OCI-LY3 (cell line): ENCODE results near the gene ATP1A3.

Experiments used
- H2AFZ ChIP-seq: fragments of 200-600, 300-600 bp; shearing (Covaris generic); 2 replicates; pipeline ENCODE4 v1.6.0; 2014; ENCODE audit warnings: antibody characterized with exemption, low read depth, low read length
- H3K27ac ChIP-seq: fragments of 200-600, 300-600 bp; sonication (generic); 2 replicates; pipeline ENCODE4 v1.5.1; 2014; ENCODE audit warnings: mild to moderate bottlenecking, low read length, moderate library complexity, mixed read lengths
- H3K27me3 ChIP-seq: fragments of 200-600, 300-600 bp; sonication (generic); 2 replicates; pipeline ENCODE4 v1.6.1; 2014; ENCODE audit warnings: low read depth, low read length, mixed read lengths
- H3K36me3 ChIP-seq: fragments of 200-600, 300-600 bp; sonication (generic); replicated peaks from 2 replicates; pipeline ENCODE3; 2014; ENCODE audit warnings: low read depth, low read length, mixed read lengths
- H3K4me1 ChIP-seq: fragments of 300-600, 200-600 bp; sonication (generic); 2 replicates; pipeline ENCODE4 v1.6.1; 2014; ENCODE audit warnings: low read length, mixed read lengths
- H3K4me2 ChIP-seq: fragments of 200-600, 300-600 bp; sonication (generic); 2 replicates; pipeline ENCODE4 v1.6.1; 2014; ENCODE audit warnings: low read length, mixed read lengths
- H3K4me3 ChIP-seq: fragments of 300-600, 200-600 bp; sonication (generic); 2 replicates; pipeline ENCODE4 v1.5.1; 2014; ENCODE audit warnings: antibody characterized with exemption, mild to moderate bottlenecking, low read length, moderate library complexity
- H3K79me2 ChIP-seq: fragments of 300-600, 200-600 bp; shearing (Covaris generic); 2 replicates; pipeline ENCODE4 v1.6.1; 2014; ENCODE audit warnings: mild to moderate bottlenecking, low read length, mixed read lengths
- H3K9ac ChIP-seq: fragments of 300-600, 200-600 bp; shearing (Covaris generic); 2 replicates; pipeline ENCODE4 v1.6.0; 2014; ENCODE audit warnings: mild to moderate bottlenecking, low read length, moderate library complexity
- H3K9me3 ChIP-seq: fragments of 200-600, 300-600 bp; shearing (Covaris generic); 2 replicates; pipeline ENCODE4 v1.6.1; 2014; ENCODE audit warnings: low read length, mixed read lengths; ENCODE audit not compliant: insufficient read depth
- H4K20me1 ChIP-seq: fragments of 200-600, 300-600 bp; sonication (generic); 2 replicates; pipeline ENCODE4 v1.6.1; 2016; ENCODE audit warnings: low read length, mixed read lengths; ENCODE audit not compliant: insufficient read depth
- EZH2phosphoT487 ChIP-seq: fragments of 200-600 bp; shearing (Covaris generic); IDR thresholded peaks from 2 replicates; pipeline ENCODE4 v1.6.1; 2018; ENCODE audit warnings: antibody characterized with exemption, mixed run types, low read depth
- TF ChIP-seq, protein P1 (sequence below): fragments of 200-600, 300-600 bp; sonication (generic); IDR thresholded peaks from 2 replicates; pipeline ENCODE4 v1.5.1; 2014; ENCODE audit warnings: antibody characterized with exemption, low read length, low read depth

Gene ATP1A3

DNA sequence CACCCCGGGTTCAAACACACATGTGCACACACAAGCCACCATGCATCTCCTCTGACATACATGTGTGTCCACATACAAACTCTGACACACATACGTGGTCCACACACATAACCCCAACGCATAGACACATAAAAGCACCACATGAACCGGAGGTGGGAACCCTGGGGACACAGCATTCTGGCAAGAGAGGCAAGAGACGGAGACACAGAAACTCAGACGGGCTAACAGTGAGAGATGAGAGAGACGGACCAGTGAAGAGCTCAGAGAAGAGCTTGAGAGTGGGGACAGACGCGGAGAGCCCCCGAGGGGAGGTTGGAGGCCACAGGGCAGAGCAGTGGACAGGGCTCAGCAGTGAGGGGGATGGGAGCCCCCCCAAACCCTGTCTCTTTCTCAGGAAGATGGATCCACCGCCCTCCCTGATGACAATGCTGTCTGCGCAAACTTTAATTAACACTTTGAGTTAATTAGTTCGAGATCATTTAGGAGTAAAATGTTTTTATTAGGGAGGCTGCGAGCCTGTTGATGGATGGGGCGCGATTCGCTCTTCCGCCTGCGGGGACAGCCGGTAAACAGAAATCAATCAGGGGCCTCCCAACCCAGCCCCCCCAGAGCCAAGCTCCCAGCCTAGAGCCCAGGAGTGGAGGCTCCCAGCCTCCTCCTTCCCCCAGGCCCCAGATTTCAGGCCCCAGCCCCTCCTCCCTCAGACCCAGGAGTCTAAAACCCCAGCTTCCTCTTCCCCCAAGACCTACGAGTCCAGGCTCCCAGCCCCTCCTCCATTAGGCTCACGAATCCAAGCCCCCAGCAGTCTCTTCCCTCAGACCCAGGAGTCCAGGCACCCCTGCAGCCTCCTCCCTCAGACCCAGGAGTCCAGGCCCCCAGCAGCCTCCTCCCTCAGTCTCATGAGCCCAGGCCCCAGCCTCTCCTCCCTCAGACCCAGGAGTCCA is 56.2 kb downstream of the ATP1A3 start:
- H3K79me2 ChIP-seq = no peaks in the 10 kb centered on the region
- H3K4me1 ChIP-seq = peaks cover 36% of the 10 kb centered on the region
- no peak for TF ChIP-seq EZH2phosphoT487
- TF ChIP-seq, protein P1, sequence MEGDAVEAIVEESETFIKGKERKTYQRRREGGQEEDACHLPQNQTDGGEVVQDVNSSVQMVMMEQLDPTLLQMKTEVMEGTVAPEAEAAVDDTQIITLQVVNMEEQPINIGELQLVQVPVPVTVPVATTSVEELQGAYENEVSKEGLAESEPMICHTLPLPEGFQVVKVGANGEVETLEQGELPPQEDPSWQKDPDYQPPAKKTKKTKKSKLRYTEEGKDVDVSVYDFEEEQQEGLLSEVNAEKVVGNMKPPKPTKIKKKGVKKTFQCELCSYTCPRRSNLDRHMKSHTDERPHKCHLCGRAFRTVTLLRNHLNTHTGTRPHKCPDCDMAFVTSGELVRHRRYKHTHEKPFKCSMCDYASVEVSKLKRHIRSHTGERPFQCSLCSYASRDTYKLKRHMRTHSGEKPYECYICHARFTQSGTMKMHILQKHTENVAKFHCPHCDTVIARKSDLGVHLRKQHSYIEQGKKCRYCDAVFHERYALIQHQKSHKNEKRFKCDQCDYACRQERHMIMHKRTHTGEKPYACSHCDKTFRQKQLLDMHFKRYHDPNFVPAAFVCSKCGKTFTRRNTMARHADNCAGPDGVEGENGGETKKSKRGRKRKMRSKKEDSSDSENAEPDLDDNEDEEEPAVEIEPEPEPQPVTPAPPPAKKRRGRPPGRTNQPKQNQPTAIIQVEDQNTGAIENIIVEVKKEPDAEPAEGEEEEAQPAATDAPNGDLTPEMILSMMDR = no peak
- peaks cover 32% of the 10 kb centered on the region for H3K27me3 ChIP-seq
- no peak overlapping the region for H3K27ac ChIP-seq
- H2AFZ ChIP-seq = no peak overlapping the region
- no peak overlapping the region for H3K9ac ChIP-seq
- H4K20me1 ChIP-seq = no peaks in the 10 kb centered on the region
- H3K9me3 ChIP-seq = no peaks in the 10 kb centered on the region
- peak overlapping the region; percentile 39 for H3K4me2 ChIP-seq
- no peaks in the 10 kb centered on the region for H3K36me3 ChIP-seq
- no peak overlapping the region for H3K4me3 ChIP-seq

DNA sequence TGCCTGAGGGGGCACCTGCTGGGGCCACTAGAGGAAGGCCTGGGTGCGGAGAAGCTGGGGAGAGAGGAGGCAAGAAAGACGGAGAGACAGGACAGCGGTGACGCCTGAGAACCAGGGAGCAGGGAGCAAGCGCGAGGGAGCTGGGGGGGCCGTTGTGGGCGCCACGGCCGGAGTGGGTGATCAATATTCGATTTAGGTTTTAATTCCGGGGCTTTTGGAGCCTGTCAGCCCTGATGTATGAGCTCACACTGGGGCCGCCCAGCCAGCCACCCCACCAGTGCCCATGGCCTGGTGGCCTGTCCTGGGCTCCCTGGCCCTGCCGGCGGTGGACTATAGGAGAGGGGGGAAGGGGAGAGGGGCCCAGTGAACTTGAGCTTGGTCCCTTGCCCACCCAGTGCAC is 57.1 kb downstream of the ATP1A3 start:
- no peak overlapping the region for H3K27ac ChIP-seq
- H3K36me3 ChIP-seq = no peaks in the 10 kb centered on the region
- no peak for TF ChIP-seq EZH2phosphoT487
- TF ChIP-seq, protein P1 = no peak
- no peak overlapping the region for H3K4me3 ChIP-seq
- H3K27me3 ChIP-seq = peaks cover 32% of the 10 kb centered on the region
- H3K4me2 ChIP-seq = no peak overlapping the region
- no peak overlapping the region for H2AFZ ChIP-seq
- no peaks in the 10 kb centered on the region for H4K20me1 ChIP-seq
- H3K4me1 ChIP-seq = peaks cover 45% of the 10 kb centered on the region
- H3K9ac ChIP-seq = no peak overlapping the region
- H3K9me3 ChIP-seq = no peaks in the 10 kb centered on the region
- no peaks in the 10 kb centered on the region for H3K79me2 ChIP-seq

DNA sequence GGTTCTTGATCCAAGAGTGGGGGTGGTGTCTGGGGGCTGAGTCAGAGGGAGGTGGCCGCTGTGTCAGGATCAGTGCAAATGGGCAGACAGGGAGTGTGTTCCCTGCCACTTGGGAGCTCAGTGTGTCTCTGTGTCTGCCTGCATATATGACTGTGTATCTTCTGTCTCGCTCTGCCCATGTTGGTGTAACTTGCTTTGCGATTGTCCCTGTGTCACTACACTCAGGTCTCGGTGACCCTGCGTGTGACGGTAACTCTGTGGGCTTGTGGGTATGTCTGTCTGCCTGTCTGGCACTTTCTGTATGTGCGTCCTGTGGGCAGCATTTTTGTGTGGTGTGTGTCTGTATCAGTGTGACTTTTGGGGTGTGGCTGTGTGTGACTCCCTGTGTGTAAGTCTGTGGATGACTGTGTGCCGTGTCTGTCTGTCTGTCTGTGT is 57.6 kb downstream of the ATP1A3 start:
- Histone ChIP-seq H3K27me3 (peaks cover 29% of the 10 kb centered on the region), H3K4me1 (peaks cover 49% of the 10 kb centered on the region), H3K4me3 (no peak overlapping the region), H2AFZ (no peak overlapping the region), H4K20me1 (no peaks in the 10 kb centered on the region), H3K4me2 (no peak overlapping the region), H3K9ac (no peak overlapping the region), H3K9me3 (no peaks in the 10 kb centered on the region), H3K27ac (no peak overlapping the region), H3K79me2 (no peaks in the 10 kb centered on the region), H3K36me3 (no peaks in the 10 kb centered on the region)
- TF ChIP-seq, protein P1 = no peak
- TF ChIP-seq EZH2phosphoT487 = no peak

DNA sequence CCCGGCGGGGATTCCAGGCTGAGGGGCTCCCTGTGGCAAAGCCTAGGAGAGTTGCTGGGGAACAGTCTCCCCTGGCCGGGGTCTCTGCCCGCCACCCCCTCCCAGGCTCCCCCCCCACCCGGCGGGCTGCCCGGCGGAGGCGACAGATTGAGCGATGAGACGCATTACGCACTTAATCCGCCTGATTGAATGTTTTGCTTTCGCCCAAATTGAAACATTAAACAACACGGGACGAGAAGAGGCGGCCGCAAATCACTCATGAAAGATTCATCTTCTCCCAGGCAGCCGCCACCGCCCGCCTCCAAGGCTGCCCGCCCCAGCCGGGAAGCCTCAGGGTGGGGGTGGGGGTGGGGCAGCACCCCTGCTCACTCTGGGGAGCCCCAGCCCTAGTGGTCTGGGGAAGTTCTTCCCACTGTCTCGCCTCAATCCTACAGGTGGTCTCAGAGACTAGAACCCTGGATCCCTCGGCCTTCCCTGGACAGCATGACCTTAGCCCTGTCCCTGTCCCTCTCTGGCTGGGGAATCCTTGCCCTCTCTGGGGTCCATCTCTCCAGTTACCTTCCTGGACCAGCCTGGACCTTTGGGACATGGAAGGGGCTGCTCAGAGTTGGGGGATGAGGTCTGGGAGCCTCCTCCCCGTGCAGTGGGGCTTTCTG is 58.1 kb downstream of the ATP1A3 start:
- Histone ChIP-seq H3K27ac (no peak overlapping the region), H3K4me1 (peaks cover 49% of the 10 kb centered on the region), H3K9ac (no peak overlapping the region), H3K4me3 (no peak overlapping the region), H2AFZ (no peak overlapping the region), H3K79me2 (no peaks in the 10 kb centered on the region), H4K20me1 (no peaks in the 10 kb centered on the region), H3K9me3 (no peaks in the 10 kb centered on the region), H3K27me3 (peaks cover 34% of the 10 kb centered on the region), H3K36me3 (no peaks in the 10 kb centered on the region), H3K4me2 (no peak overlapping the region)
- TF ChIP-seq EZH2phosphoT487 = no peak
- TF ChIP-seq, protein P1 = no peak
